DOHH2 (cell line): Measurements from ENCODE around the gene PSPH.
A peak's percentile ranks its signal among the peaks of the same experiment; 100 is the strongest.

Experiments
- H3F3A ChIP-seq: fragments of 200-600 bp; sonication (generic), shearing (Covaris generic); 2 replicates; pipeline ENCODE4 v1.6.0; 2016; ENCODE audit warnings: antibody characterized with exemption, mild to moderate bottlenecking; ENCODE audit not compliant: control insufficient read depth, insufficient read depth
- H3K27ac ChIP-seq: fragments of 200-600 bp; sonication (generic); 2 replicates; pipeline ENCODE4 v1.5.1; 2014; ENCODE audit warnings: low read depth, mild to moderate bottlenecking, low read length, moderate library complexity
- H3K27me3 ChIP-seq: fragments of 200-600 bp; sonication (generic); 2 replicates; pipeline ENCODE4 v1.6.1; 2014; ENCODE audit warnings: mild to moderate bottlenecking, low read length, mixed read lengths; ENCODE audit not compliant: control insufficient read depth
- H3K36me3 ChIP-seq: fragments of 200-600 bp; sonication (generic); 2 replicates; pipeline ENCODE4 v1.6.1; 2014; ENCODE audit warnings: mild to moderate bottlenecking, low read length, moderate library complexity, mixed read lengths; ENCODE audit not compliant: control insufficient read depth
- H3K4me1 ChIP-seq: fragments of 200-600 bp; sonication (generic); 2 replicates; pipeline ENCODE4 v1.6.1; 2014; ENCODE audit warnings: mild to moderate bottlenecking, low read length, mixed read lengths; ENCODE audit not compliant: control insufficient read depth
- H3K4me2 ChIP-seq: fragments of 200-600 bp; sonication (generic); 2 replicates; pipeline ENCODE4 v1.6.0; 2014; ENCODE audit warnings: mild to moderate bottlenecking, low read length, moderate library complexity
- H3K4me3 ChIP-seq: fragments of 200-600 bp; sonication (generic); 2 replicates; pipeline ENCODE4 v1.5.1; 2014; ENCODE audit warnings: mild to moderate bottlenecking, low read length, mixed read lengths
- H3K79me2 ChIP-seq: fragments of 200-600 bp; sonication (generic); 2 replicates; pipeline ENCODE4 v1.6.1; 2014; ENCODE audit warnings: mild to moderate bottlenecking, low read length, mixed read lengths; ENCODE audit not compliant: control insufficient read depth
- H3K9me2 ChIP-seq: fragments of 200-600 bp; sonication (generic); replicated peaks from 2 replicates; pipeline ENCODE4 v1.6.1; 2014; ENCODE audit warnings: mild to moderate bottlenecking, low read length, mixed read lengths; ENCODE audit not compliant: control insufficient read depth
- H3K9me3 ChIP-seq: fragments of 200-600 bp; sonication (generic); 2 replicates; pipeline ENCODE4 v1.6.1; 2014; ENCODE audit warnings: antibody characterized with exemption, low read length, mixed read lengths; ENCODE audit not compliant: control insufficient read depth, insufficient read depth
- H4K20me1 ChIP-seq: fragments of 200-600 bp; sonication (generic); 2 replicates; pipeline ENCODE4 v1.6.0; 2014; ENCODE audit warnings: low read depth, mild to moderate bottlenecking, antibody characterized with exemption, low read length, moderate library complexity; ENCODE audit not compliant: control insufficient read depth, insufficient read depth
- CTCF ChIP-seq: fragments of 200-600 bp; sonication (generic); IDR thresholded peaks from one replicate; pipeline ENCODE4 v1.5.1; 2014; ENCODE audit warnings: antibody characterized with exemption, mild to moderate bottlenecking, low read depth, low read length; ENCODE audit not compliant: poor library complexity, severe bottlenecking
- EZH2phosphoT487 ChIP-seq: fragments of 200-600 bp; sonication (generic); IDR thresholded peaks from 2 replicates; pipeline ENCODE4 v1.6.1; 2017; ENCODE audit warnings: borderline replicate concordance, mild to moderate bottlenecking, antibody characterized with exemption, low read length, moderate library complexity, mixed read lengths

Gene PSPH

GRCh38 chr7:55964261-55965099, 86.8 kb downstream of the PSPH start, which contains the start of gene NIPSNAP2:
Gene NIPSNAP2, plus strand, starts transcription at chr7:55964585. Its CDS starts 25 bp downstream, at chr7:55964610.
- Histone ChIP-seq H3K9me3 (no peaks in the 10 kb centered on the region), H3K9me2 (no peaks in the 10 kb centered on the region), H3K79me2 (peaks cover 45% of the 10 kb centered on the region), H3F3A (peaks cover 11% of the 10 kb centered on the region), H3K4me3 (peak within 1 kb of the TSS; percentile 93), H3K27me3 (no peaks in the 10 kb centered on the region), H4K20me1 (0 out of 2 replicates have a peak, but pooled peaks cover 3% of the 10 kb centered on the region), H3K4me2 (peak within 1 kb of the TSS; percentile 88), H3K4me1 (peaks cover 19% of the 10 kb centered on the region), H3K36me3 (peaks cover 12% of the 10 kb centered on the region; the same call in 1 of the 2 replicates), H3K27ac (peak within 1 kb of the TSS; percentile 18)
- TF ChIP-seq EZH2phosphoT487 (no peak), CTCF (peak; percentile 32)

GRCh38 chr7:55963584-55964168, 87.6 kb downstream of the PSPH start:
- 0 out of 2 replicates have a peak, but pooled peaks cover 3% of the 10 kb centered on the region for H4K20me1 ChIP-seq
- H3K4me1 ChIP-seq, result peaks cover 19% of the 10 kb centered on the region
- H3K27me3 ChIP-seq, result no peaks in the 10 kb centered on the region
- peaks cover 9% of the 10 kb centered on the region; the same call in 1 of the 2 replicates for H3K36me3 ChIP-seq
- peak overlapping the region; percentile 78 for H3K4me2 ChIP-seq
- no peaks in the 10 kb centered on the region for H3K9me3 ChIP-seq
- TF ChIP-seq EZH2phosphoT487 (no peak), CTCF (no peak)
- H3K27ac ChIP-seq, result no peak overlapping the region
- H3K4me3 ChIP-seq, result peak overlapping the region; percentile 93
- H3K9me2 ChIP-seq, result no peaks in the 10 kb centered on the region
- peaks cover 11% of the 10 kb centered on the region for H3F3A ChIP-seq
- H3K79me2 ChIP-seq, result peaks cover 40% of the 10 kb centered on the region

GRCh38 chr7:55962014-55962413, 89.2 kb downstream of the PSPH start:
- no peak overlapping the region for H3K4me2 ChIP-seq
- no peaks in the 10 kb centered on the region for H3K27me3 ChIP-seq
- H3K79me2 ChIP-seq, result peaks cover 30% of the 10 kb centered on the region
- peaks cover 9% of the 10 kb centered on the region; the same call in 1 of the 2 replicates for H3K36me3 ChIP-seq
- H3K9me2 ChIP-seq, result no peaks in the 10 kb centered on the region
- H3F3A ChIP-seq, result peaks cover 11% of the 10 kb centered on the region
- no peak overlapping the region for H3K4me3 ChIP-seq
- TF ChIP-seq CTCF (no peak), EZH2phosphoT487 (no peak)
- peaks cover 19% of the 10 kb centered on the region for H3K4me1 ChIP-seq
- 0 out of 2 replicates have a peak, but pooled peaks cover 3% of the 10 kb centered on the region for H4K20me1 ChIP-seq
- H3K27ac ChIP-seq, result no peak overlapping the region
- H3K9me3 ChIP-seq, result no peaks in the 10 kb centered on the region
